ENCODE results near the gene BTD.
"Not testable (repeated sequence)": the region's sequence is repeated elsewhere in the genome, so short reads cannot be mapped to it uniquely, and the experiment has no call there.

The BTD gene

DNA sequence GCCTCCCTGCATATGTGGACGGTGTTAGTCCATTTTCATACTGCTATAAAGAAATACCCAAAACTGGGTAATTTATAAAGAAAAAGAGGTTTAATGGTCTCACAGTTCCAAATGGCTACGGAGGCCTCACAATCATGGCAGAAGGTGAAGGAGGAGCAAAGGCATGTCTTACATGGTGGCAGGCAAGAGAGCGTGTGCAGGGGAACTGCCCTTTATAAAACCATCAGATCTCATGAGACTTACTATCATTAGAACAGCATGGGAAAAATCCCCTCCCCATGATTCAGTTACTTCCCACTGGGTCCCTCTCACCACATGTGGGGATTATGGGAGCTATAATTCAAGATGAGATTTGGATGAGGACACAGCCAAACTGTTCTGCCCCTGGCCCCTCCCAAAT is 1.3 kb downstream of the BTD start:
- DNase-seq (ENCODE audit: low spot score) = not testable (repeated sequence)

DNA sequence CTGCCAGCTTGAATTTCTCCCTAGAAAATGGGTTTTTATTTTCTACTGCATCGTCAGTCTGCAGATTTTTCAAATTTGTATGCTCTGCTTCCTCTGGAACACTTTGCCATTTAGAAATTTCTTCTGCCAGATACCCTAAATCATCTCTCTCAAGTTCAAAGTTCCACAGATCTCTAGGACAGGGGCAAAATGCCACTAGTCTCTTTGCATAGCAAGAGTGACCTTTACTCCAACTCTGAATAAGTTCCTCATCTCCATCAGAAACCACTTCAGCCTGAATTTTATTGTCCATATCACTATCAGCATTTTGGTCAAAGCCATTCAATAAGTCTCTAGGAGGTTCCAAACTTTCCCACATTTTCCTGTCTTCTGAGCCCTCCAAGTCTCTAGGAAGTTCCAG is 3.0 kb downstream of the BTD start:
- DNase-seq (ENCODE audit: low spot score) = not testable (repeated sequence)

DNA sequence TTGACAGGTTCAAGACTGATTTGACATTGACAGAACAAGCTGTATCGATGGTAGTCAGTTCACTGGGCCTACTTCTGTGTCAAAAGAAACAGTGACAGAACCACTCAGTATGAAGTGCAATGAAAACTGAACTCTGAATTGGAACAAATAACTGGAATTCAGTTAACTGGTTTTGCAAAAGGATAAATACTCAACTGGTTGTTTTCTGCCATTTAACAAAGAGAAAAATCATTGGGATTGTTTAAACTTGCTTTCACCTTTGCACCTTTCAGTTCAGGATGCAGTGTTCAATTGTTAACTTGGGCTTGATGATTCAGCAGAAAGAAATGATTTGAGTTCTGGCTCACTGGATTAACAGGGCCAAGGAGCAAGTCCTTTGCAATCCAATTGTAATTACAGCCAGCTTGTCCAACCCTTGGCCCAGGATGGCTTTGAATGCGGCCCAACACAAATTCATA is 4.9 kb downstream of the BTD start:
- DNase-seq (ENCODE audit: low spot score) = no peak

DNA sequence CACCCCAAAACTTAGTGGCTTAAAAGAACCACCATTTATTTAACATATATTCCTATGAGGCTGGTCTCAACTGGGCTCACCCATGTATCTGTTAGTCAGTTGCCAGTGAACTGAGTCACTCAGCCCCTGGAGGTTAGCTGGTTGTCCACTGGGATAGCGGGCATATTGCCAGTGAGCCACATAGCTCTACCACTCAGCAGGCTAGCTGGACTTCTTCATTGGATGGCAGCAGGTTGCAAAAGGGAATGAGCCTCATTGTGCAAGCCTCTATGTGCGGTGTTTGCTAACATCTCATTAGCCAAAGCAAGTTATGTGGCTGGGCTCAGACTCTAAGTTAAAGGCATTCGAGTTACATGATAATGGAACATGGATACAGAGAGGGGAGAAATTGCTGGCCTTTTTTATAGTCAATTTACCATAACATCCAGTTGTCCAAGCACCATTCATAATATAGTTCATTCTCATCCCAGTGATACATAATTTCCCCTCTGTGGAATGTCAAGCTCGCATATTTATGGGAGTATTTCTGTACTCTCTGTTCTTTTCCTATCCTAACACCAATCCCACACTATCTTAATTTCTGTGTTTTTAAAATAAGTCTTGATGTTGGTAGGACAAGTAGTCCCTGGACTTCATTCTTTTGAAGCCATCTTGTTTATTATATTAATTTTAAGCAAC is 8.7 kb downstream of the BTD start:
- peak; percentile 68 for DNase-seq (ENCODE audit: low spot score)

DNA sequence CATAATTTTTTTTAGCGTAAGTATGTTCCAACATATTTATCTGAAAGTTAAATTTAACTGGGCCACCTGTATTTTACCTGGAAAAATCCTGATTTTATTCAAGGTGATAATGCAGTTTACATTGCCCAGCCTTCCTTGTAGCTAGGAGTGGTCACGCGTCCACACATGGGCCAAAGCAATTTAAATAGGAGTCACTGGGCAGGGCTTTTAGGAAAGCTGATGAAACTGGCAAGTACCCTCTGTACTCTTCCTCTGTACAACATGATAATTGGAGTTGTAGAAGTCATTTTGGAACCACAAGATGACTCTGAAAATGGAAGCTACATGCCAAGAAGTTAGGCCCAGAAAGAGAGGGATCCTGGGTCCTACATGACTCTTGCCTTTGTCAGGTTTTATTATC is 9.5 kb downstream of the BTD start:
- no peak for DNase-seq (ENCODE audit: low spot score)

DNA sequence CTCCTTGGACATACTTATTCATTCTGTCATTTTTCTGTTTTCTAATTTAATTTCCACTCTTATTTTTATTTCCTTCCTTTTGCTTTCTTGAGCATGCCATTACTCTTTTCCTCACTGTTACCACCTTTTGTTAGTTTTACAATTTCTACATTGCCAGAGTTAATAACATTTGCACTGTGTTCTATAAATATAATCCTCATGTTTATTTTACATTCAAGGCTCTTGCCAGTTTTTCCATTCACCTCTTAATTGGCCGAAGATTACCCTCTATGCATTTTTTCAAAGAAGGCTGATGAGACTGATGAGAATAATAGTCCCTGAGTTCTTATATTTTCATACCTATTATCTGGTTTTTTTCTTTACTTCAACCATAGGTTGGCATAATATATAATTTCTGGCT is 10.5 kb downstream of the BTD start:
- DNase-seq (ENCODE audit: low spot score) = no peak

DNA sequence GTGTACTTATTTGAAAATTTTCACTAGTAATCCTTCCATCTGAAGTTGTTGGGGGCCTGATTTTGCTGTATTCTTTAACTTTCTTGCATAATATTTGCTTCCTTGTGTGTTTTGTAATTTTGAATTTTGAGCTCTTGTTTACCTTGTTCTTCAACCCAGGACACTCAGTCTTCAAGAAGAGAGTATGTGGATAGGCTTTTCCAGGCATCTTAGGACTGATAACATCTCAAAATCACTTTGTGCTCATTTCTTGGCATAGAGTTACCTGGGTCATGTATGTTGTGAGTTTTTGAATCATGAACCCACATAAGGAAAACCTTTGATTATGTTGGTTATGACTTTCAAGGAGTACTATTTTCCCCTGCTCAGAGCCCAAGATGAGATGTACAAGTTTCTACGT is 13.4 kb downstream of the BTD start:
- no peak for DNase-seq (ENCODE audit: low spot score)

DNA sequence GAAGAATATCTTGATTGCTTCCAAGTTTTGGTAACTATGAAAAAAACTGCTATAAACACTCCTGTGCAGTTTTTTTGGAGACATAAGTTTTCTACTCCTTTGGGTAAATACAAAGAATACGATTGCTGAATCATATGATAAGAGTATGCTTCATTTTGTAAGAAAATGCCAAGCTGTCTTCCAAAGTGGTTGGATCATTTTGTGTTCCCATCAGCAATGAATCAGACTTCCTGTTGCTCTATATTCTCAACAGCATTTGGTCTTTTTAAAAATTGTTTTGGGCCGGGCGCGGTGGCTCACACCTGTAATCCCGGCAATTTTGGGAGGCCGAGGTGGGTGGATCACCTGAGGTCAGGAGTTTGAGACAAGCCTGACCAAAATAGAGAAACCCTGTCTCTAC is 14.5 kb downstream of the BTD start:
- DNase-seq (ENCODE audit: low spot score) = no peak

DNA sequence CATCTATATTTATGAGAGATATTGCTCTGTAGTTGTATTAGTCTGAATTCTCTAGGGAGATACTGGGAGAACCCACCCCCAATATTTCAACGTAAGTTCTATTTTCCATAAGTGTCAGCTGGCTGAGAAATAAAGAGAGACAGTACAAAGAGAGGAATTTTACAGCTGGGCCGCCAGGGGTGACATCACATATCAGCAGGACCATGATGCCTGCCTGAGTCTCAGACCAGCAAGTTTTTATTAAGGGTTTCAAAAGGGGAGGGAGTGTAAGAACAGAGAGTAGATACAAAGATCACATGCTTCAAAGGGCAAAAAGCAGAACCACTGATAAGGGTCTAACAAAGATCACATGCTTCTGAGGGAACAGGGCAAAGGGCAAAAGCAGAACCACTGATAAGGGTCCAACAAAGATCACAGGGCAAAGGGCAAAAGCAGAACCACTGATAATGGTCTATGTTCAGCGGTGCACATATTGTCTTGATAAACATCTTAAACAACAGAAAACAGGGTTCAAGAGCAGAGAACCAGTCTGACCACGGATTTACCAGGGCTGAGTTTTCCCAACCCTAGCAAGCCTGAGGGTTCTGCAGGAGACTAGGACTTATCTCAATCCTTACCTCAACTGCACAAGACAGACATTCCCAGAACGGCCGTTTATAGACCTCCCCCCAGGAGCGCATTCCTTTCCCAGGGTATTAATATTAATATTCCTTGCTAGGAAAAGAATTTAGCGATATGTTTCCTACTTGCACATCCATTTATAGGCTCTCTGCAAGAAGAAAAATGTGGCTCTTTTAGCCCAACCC is 18.3 kb downstream of the BTD start:
- not testable (repeated sequence) for DNase-seq (ENCODE audit: low spot score)

DNA sequence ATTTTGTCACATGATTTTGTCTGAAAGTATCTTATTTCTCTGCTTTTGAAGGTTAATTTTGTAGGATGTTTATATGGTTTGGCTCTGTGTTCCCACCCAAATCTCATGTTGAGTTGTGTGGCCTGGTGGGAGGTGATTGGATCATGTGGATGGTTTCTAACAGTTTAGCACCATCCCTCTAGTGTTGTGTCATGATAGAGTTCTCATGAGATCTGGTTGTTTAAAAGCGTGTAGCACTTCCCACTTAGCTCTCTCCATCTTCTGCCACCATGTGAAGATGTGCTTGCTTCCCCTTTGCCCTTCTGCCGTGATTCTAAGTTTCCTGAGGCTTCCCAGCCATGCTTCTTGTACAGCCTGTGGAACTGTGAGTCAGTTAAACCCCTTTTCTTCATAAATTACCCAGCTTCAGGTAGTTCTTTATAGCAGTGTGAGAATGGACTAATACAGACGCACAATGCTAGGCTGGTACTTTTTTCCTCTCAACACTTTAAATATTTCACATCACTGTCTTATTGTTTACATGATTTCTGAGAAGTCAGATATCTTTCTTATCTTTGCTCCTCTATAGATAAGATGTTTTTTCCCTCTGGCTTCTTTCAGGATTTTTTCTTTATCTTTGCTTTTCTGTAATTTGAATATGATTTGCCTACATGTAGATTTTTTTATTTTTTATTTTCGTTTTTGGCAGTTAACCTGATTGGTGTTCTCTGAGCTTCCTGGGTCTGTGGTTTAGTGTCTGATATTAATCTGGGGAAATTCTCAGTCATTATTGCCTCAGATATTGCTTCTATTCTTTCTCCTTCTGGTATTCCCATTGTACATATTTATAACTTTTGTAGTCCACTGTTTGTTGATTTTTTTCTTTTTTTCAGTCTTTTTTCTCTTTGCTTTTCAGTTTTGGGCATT is 22.2 kb downstream of the BTD start:
- no peak for DNase-seq (ENCODE audit: low spot score)

DNA sequence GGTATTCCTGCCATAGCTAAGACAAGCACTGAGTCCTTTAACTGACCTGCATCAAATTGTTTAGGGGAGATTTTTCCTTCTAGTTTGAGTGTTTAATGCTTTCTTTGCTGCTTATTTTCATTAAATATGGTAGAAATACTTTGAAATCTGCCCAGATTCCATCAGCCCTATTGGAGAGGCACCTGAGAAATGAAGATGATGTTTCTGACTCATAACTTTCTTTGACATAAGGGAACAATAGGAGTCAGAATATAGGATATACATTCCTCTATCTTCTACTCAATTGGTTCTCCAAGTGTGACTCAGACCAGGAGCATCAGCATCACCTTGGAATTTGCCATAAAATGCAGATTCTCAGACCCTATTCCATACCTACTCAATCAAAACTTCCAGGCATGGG is 27.4 kb downstream of the BTD start:
- no peak for DNase-seq (ENCODE audit: low spot score)

DNA sequence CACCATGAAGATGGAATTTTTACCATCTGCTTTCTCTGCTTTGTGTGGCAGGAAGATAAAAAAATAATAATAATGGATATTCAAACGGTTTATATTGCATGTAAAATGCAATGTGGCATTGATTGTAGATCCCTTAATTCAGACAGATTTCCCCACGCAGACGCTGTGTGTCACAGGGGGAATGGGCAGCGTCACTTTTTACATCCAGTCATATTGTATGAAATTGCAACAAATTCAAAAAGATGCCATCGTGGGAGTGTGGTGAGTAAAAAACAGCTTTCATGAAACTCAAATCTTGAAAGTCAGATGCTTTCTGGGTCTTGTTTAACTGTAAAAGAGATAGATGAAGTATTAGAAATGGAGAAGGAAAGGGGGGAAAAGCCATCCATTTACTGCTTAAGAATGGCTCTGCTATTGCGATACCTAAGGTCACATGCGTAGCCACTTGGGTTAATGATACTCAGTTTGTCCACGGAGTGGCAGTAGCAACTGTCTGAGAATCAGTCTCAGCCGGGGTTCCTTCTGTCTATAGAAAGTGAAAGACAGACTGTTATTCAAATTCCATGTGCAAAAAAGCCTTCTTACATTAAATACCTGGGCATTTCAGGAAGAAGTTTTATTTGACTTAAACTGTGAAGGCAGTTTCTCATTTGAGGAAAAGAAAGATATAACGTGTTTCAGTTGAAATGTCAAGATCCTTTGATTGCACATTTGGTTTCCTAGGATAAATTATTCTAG is 28.5 kb downstream of the BTD start:
- DNase-seq (ENCODE audit: low spot score) = peak; percentile 88

DNA sequence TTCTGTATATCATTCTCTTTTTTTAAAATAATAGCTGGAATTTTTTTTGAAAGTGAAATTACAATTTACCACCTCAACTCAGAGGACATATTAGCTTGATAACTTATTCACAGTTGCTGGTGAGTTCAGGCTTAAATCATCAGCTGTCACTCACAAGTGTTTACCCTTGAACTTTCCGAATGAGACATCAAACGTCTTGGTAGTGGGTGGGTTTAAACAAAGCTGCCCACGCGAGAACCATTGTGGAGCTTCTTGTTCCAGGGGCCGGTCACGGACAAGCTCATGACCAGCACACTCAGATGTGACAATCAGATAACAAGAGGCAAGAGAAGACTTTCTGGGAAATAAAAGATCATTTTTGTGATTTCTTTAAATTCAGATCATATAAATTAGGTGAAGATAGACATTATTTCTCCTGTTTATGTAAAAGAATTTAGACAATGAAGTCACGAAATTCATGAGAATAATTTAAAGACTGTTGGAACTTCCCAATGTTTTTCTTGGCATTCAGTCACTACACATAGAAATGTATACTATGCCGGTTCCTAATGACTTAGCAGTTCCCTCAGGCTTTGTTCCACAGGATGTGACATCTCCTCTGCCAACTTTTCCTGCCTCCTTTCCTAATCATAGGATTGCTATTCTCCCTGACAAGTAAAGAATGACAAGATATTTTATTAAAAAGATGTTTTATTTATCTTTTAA is 29.3 kb downstream of the BTD start:
- peak; percentile 30 for DNase-seq (ENCODE audit: low spot score)

DNA sequence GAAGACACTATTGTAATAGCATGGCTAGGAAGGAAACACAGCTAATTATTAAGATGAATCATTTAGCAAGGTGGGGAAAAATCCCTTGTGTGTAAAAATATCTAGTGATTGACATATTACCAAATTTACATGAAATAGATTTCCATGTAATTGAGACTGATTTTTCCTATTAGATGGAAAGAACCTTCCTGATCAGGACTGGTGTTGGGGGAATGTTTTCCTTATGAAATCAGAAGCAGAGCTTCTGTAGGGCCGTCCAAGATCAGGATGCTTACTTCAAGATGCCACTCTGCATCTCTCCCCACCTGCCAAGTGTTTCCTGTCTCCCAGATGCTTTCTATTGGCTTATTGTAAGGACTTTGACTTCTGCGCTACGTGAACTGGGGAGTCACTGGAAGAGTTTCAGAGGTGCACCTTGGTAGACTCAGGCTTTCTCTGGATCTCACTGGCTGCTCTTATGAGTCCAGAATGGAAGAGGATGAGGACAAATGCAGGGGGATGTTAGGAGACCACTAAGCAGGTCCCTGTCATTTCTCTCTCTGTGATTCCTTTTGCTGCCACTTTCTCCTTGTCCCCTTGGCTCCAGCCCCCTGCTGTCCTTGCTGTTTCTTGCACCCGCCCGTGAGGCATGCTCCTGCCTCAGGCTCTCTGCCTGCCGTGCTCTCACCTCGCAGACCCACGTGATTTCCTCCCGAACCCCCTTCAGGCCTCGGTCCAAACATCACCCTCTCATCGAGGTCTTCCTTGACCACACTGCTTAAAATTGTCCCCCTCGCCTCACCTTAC is 30.1 kb downstream of the BTD start:
- DNase-seq (ENCODE audit: low spot score) = no peak

DNA sequence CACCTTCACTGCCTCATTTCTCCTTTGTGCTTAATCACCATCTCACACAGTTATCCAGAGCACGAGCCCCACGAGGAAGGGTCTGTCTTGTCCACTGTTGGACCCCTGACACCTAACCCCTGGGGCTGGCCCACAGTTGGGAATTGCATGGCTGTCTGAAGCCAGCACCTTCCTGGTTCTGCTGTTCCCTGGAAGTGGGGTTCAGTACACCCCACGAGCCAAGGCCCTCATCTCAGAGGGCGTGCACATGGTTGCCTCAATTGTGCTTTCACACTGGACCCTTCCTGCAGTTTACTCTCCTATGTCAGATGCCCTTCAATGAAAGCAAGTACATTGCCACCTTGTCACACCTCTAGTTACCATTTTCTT is 30.7 kb downstream of the BTD start:
- DNase-seq (ENCODE audit: low spot score) = no peak

DNA sequence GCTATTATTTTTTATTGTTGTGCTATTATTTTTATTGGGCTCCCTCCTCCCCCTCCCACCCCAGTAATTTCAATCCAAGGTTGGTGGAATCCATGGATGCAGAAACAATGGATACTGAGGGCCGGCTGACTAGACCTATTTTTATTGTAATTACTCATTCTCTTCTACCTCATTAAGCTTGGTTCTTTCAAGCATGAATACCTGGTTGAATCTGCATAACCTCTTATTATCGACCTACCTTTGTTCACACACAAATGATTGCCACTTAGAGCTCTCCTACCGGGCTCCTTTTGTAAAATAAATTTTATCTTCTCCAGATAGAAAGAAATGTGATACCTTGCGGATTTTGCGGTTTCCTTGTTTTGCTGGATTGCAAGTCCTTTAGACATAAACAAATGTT is 31.6 kb downstream of the BTD start:
- DNase-seq (ENCODE audit: low spot score) = no peak

DNA sequence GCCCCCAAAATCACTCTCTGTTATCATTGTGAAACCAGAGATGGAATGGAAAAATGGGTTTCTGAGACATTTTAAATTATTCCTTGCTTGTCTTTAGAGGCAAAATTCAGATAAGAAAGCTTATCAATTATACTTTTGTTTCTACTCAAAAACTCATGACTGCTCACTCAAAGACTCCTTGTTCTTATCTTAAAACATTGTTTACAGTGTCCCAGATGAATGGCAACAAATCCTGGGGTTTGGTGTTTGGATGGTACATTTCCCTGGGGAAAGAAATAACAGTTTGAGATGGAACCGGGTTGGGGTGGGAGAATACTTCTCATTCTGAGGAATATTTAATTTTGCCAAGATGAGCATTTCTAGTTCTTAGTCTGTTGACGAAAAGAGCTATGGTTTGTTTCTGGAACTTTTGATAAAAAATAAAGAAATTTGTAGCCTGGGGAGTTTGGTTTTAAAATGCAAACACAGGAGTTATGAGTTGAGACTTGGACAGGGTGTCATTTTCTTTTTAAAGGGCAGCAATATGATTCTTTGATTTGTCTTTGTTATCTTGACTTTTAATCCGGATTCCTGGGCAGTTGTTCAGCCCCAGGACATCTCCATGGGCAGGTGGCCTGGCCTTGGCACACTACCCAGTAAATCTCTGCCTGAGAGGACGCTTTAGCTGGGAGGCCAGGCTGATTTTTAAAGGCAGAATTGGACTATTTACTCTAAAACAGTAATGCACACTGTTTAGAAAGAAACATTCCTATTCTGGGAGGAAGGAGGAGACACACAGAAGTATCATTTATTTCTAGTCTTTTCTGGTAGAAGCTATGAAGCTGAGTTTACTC is 32.4 kb downstream of the BTD start:
- DNase-seq (ENCODE audit: low spot score) = no peak

DNA sequence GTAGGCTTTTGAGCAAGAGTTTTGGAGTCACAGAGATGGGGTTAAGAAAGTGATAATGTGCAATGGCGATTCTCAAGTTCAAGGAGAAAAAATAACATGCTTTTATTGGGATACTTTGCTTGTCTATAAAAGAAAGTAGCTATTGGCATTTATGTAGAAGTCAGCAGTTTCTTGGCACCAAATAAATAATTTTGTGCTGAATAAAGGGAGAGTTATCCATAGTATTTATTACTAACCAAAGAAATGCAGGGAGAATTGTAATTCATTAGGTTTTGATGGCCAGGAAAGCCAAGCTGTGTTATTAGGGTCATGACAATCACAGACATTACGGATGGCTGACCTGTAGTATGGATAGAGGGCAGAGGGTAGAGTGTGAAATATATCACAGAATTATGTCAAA is 33.1 kb downstream of the BTD start:
- no peak for DNase-seq (ENCODE audit: low spot score)

DNA sequence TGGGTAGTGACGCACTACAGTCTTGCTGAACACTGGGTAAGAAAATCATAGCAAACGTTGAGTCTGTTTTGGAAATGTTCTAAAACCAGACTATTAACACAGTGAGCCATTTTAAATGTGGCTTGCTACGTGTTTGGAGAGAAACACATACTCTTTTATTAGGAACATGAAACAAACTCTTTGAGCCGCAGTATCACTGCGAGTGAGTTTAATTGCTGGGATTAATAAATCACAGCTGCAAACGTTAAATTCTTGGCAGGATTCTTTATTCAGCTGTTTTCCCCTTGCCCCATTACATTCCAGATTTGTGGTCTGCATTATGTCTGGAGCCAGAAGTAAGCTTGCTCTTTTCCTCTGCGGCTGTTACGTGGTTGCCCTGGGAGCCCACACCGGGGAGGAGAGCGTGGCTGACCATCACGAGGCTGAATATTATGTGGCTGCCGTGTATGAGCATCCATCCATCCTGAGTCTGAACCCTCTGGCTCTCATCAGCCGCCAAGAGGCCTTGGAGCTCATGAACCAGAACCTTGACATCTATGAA is 33.6 kb downstream of the BTD start:
- no peak for DNase-seq (ENCODE audit: low spot score)

Measured in RKO (cell line).